GM19438 (cell line): ENCODE measurements around the gene ZNF232.
"Not testable (repeated sequence)": the region's sequence is repeated elsewhere in the genome, so short reads cannot be mapped to it uniquely, and the experiment has no call there.

Experiments
- ATAC-seq: cut with Tn5 transposase; IDR thresholded peaks from one replicate; pipeline ENCODE4 v1.9.1; 2021; ENCODE audit warnings: low read depth; ENCODE audit not compliant: unreplicated experiment

The ZNF232 gene

GRCh38 chr17:5130261-5130660 is 18.6 kb upstream of the ZNF232 start:
- not testable (repeated sequence) for ATAC-seq

GRCh38 chr17:5129770-5130169 is 18.1 kb upstream of the ZNF232 start:
- ATAC-seq = not testable (repeated sequence)

GRCh38 chr17:5128905-5129535 is 17.3 kb upstream of the ZNF232 start:
- no peak for ATAC-seq

GRCh38 chr17:5128387-5128786 is 16.7 kb upstream of the ZNF232 start:
- ATAC-seq = not testable (repeated sequence)

GRCh38 chr17:5127910-5128309 is 16.2 kb upstream of the ZNF232 start:
- no peak for ATAC-seq

GRCh38 chr17:5126719-5127488 is 15.2 kb upstream of the ZNF232 start:
- no peak for ATAC-seq

GRCh38 chr17:5124896-5125295 is 13.2 kb upstream of the ZNF232 start:
- ATAC-seq = not testable (repeated sequence)

GRCh38 chr17:5124125-5124760 is 12.6 kb upstream of the ZNF232 start:
- not testable (repeated sequence) for ATAC-seq

GRCh38 chr17:5123343-5124124 is 11.9 kb upstream of the ZNF232 start:
- ATAC-seq = no peak

GRCh38 chr17:5122586-5123342 is 11.1 kb upstream of the ZNF232 start:
- no peak for ATAC-seq

- not testable (repeated sequence) for ATAC-seq
Observed at GRCh38 chr17:5122056-5122455, 10.4 kb upstream of the ZNF232 start.

- ATAC-seq = no peak
Observed at GRCh38 chr17:5121186-5121841, 9.6 kb upstream of the ZNF232 start.

GRCh38 chr17:5120436-5121185 is 8.9 kb upstream of the ZNF232 start:
- ATAC-seq = not testable (repeated sequence)

GRCh38 chr17:5120036-5120435 is 8.4 kb upstream of the ZNF232 start:
- no peak for ATAC-seq

GRCh38 chr17:5118219-5118618 is 6.5 kb upstream of the ZNF232 start:
- ATAC-seq = no peak

GRCh38 chr17:5115673-5116651 is 4.3 kb upstream of the ZNF232 start, which contains the start of gene USP6:
USP6 (plus strand) TSS chr17:5116032; CDS start chr17:5130368, 14,336 bp downstream.
- ATAC-seq = no peak

- no peak for ATAC-seq
Observed at GRCh38 chr17:5110816-5111215, 862 bp downstream of the ZNF232 start.

- ATAC-seq = no peak
Observed at GRCh38 chr17:5100832-5101231, 10.8 kb downstream of the ZNF232 start.
